PC-9 (cell line): ENCODE results near the gene NUCB2. TPM values are rescaled to one million over a fixed set of nuclear protein-coding genes. Genes with fewer than 3 reads are reported as not detected.

ENCODE experiments used
- BruUV-seq: library from RNA; stranded (reverse); fragments of 400-500 nt; replicated peaks from 2 replicates; lab custom pipeline; 2021; lab: Mats Ljungman, UMichigan
- CTCF ChIA-PET: fragments of 300-600 bp; sonication (Branson Sonifier 250); formaldehyde crosslinking; loops from one replicate; lab custom pipeline; 2022; ENCODE audit warnings: antibody characterized with exemption; lab: Charles Lee
- POLR2A ChIA-PET: fragments of 300-600 bp; sonication (Branson Sonifier 250); formaldehyde crosslinking; loops from one replicate; lab custom pipeline; 2022; ENCODE audit warnings: antibody characterized with exemption; ENCODE audit not compliant: unreplicated experiment; lab: Charles Lee
- DNase-seq, 2 experiments: peaks; one replicate each; pipeline versions ENCODE4 v3.0.0 to v3.0.0-alpha.2; 2015 to 2022; ENCODE audit warnings: mixed read lengths in 1 of 2
- H2AFZ ChIP-seq: fragments of 200-600 bp; sonication (generic); 2 replicates; pipeline ENCODE4 v1.8.1; 2017; ENCODE audit warnings: antibody characterized with exemption
- H3F3A ChIP-seq: fragments of 200-600 bp; sonication (generic); 2 replicates; pipeline ENCODE4 v1.8.1; 2017; ENCODE audit warnings: antibody characterized with exemption, mild to moderate bottlenecking, low read depth; ENCODE audit not compliant: insufficient read depth
- H3K27ac ChIP-seq: fragments of 200-600 bp; sonication (generic); 2 replicates; pipeline ENCODE4 v1.6.1; 2016; ENCODE audit warnings: mixed run types
- H3K27me3 ChIP-seq: fragments of 200-600 bp; sonication (generic); 2 replicates; pipeline ENCODE4 v1.6.1; 2016; ENCODE audit warnings: low read depth, mixed run types; ENCODE audit not compliant: insufficient read depth
- H3K36me3 ChIP-seq: fragments of 200-600 bp; sonication (generic); 2 replicates; pipeline ENCODE4 v1.6.1; 2016; ENCODE audit warnings: low read depth, mixed run types
- H3K4me1 ChIP-seq: fragments of 200-600 bp; sonication (generic); replicated peaks from 2 replicates; pipeline ENCODE4 v1.6.1; 2016; ENCODE audit warnings: mixed run types; ENCODE audit not compliant: insufficient read depth
- H3K4me2 ChIP-seq: fragments of 200-600 bp; sonication (generic); 2 replicates; pipeline ENCODE4 v1.6.1; 2017; ENCODE audit warnings: mixed run types
- H3K4me3 ChIP-seq: fragments of 200-600 bp; sonication (generic); 2 replicates; pipeline ENCODE4 v1.6.1; 2016; ENCODE audit warnings: mixed run types
- H3K79me2 ChIP-seq: fragments of 200-600 bp; sonication (generic); 2 replicates; pipeline ENCODE4 v1.6.1; 2017; ENCODE audit warnings: low read depth, mixed run types
- H3K9me2 ChIP-seq: fragments of 200-600 bp; sonication (generic); 2 replicates; pipeline ENCODE4 v1.8.1; 2017; ENCODE audit warnings: mild to moderate bottlenecking; ENCODE audit not compliant: insufficient read depth
- H3K9me3 ChIP-seq: fragments of 200-600 bp; sonication (generic); 2 replicates; pipeline ENCODE4 v1.8.1; 2016; ENCODE audit warnings: low read depth; ENCODE audit not compliant: insufficient read depth
- H4K20me1 ChIP-seq: fragments of 200-600 bp; sonication (generic); 2 replicates; pipeline ENCODE4 v1.8.1; 2017; ENCODE audit not compliant: insufficient read depth
- EZH2 ChIP-seq: fragments of 200-600 bp; sonication (generic); IDR thresholded peaks from 2 replicates; pipeline ENCODE4 v1.8.0; 2017; ENCODE audit warnings: antibody characterized with exemption, low read depth
- intact Hi-C: fragments of 100-400 bp; cut with micrococcal nuclease; formaldehyde crosslinking; loops from one replicate; pipeline ENCODE4 v1.10.0; 2022; ENCODE audit not compliant: unreplicated experiment
- total RNA-seq: library from RNA; stranded (reverse); gene quantifications from 2 replicates; pipeline ENCODE4 v1.2.3, GENCODE V29; 2021
- TF ChIP-seq, protein P1 (sequence below): fragments of 200-600 bp; sonication (generic); conservative IDR thresholded peaks from 2 replicates; pipeline ENCODE4 v1.6.1; 2017; ENCODE audit warnings: mixed run types, antibody characterized with exemption, mild to moderate bottlenecking, moderate library complexity

NUCB2 gene
- total RNA-seq, 1 experiment from 2014 or later, result 29.7 TPM

DNA sequence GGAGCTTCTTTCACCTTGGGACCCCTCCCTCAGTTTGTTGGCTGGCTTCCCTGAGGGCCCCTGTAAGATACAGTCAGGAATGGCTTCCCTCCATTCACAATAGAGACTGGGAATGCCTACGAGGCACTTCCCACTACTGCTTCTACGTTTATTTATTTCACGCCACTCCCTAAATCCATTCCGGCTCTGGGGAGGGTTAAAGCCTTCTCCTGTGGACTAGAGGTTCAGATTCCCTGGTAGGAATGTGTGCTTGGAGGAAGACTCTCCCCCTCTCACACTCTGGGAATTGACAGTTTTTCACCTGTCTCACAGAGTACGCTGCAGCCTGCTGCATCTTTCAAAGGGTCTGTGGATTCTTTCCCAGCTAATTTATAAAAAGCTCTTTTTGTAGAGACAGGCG lies 3.3 kb upstream of the NUCB2 start:
- Histone ChIP-seq H3K4me2 (no peak overlapping the region), H3K27ac (no peak overlapping the region), H3K79me2 (no peaks in the 10 kb centered on the region), H4K20me1 (no peaks in the 10 kb centered on the region), H3K9me3 (no peaks in the 10 kb centered on the region), H3K4me1 (0 out of 2 replicates have a peak, but pooled peaks cover 9% of the 10 kb centered on the region), H3K9me2 (no peaks in the 10 kb centered on the region), H3K27me3 (no peaks in the 10 kb centered on the region), H3K4me3 (no peak overlapping the region), H2AFZ (no peak overlapping the region), H3F3A (peaks cover 15% of the 10 kb centered on the region; the same call in 1 of the 2 replicates), H3K36me3 (no peaks in the 10 kb centered on the region)
- POLR2A ChIA-PET, result no interaction called here
- DNase-seq, result no peak
- CTCF ChIA-PET, result no interaction called here
- intact Hi-C loops, result no loop called here
- no peak for TF ChIP-seq EZH2
- TF ChIP-seq, protein P1, sequence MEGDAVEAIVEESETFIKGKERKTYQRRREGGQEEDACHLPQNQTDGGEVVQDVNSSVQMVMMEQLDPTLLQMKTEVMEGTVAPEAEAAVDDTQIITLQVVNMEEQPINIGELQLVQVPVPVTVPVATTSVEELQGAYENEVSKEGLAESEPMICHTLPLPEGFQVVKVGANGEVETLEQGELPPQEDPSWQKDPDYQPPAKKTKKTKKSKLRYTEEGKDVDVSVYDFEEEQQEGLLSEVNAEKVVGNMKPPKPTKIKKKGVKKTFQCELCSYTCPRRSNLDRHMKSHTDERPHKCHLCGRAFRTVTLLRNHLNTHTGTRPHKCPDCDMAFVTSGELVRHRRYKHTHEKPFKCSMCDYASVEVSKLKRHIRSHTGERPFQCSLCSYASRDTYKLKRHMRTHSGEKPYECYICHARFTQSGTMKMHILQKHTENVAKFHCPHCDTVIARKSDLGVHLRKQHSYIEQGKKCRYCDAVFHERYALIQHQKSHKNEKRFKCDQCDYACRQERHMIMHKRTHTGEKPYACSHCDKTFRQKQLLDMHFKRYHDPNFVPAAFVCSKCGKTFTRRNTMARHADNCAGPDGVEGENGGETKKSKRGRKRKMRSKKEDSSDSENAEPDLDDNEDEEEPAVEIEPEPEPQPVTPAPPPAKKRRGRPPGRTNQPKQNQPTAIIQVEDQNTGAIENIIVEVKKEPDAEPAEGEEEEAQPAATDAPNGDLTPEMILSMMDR, result no peak
- BruUV-seq, result no TSS peak

DNA sequence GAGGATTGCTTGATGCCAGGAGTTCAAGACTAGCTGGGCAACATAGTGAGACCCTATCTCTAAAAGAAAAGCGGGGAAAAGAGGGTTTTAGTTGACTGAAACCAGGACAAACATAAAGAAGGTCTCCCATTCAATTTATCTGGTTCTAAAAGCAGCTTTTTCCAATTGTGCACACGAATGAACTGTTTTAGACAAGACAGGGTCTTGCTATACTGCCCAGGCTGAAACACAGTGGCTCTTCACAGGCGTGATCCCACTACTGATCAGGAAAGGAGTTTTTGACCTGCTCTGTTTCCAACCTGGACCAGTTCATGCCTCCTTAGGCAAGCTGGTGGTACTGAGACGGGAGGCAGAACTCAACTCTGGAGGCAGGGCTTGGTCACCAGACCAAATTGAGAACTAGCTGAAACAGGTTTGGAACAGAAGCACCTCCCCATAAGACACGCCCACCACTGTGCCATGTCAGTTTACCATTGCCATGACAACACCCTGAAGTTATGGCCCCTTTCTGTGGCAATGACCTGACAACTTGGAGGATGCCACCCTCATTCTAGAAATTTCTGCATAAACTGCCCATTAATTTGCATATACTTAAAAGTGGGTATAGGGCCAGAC lies 2.8 kb upstream of the NUCB2 start:
- intact Hi-C loops, result no loop called here
- Histone ChIP-seq H3K36me3 (no peaks in the 10 kb centered on the region), H3K27ac (no peak overlapping the region), H3K4me3 (no peak overlapping the region), H3K79me2 (no peaks in the 10 kb centered on the region), H4K20me1 (no peaks in the 10 kb centered on the region), H3K9me3 (no peaks in the 10 kb centered on the region), H3K27me3 (no peaks in the 10 kb centered on the region), H3K4me2 (no peak overlapping the region), H3F3A (peaks cover 13% of the 10 kb centered on the region; the same call in 1 of the 2 replicates), H2AFZ (no peak overlapping the region), H3K4me1 (0 out of 2 replicates have a peak, but pooled peaks cover 9% of the 10 kb centered on the region), H3K9me2 (no peaks in the 10 kb centered on the region)
- no TSS peak for BruUV-seq
- TF ChIP-seq, protein P1, result no peak
- no peak for TF ChIP-seq EZH2
- CTCF ChIA-PET, result no interaction called here
- POLR2A ChIA-PET, result no interaction called here
- DNase-seq, result peak in 1 of 2 experiments; percentile 41

DNA sequence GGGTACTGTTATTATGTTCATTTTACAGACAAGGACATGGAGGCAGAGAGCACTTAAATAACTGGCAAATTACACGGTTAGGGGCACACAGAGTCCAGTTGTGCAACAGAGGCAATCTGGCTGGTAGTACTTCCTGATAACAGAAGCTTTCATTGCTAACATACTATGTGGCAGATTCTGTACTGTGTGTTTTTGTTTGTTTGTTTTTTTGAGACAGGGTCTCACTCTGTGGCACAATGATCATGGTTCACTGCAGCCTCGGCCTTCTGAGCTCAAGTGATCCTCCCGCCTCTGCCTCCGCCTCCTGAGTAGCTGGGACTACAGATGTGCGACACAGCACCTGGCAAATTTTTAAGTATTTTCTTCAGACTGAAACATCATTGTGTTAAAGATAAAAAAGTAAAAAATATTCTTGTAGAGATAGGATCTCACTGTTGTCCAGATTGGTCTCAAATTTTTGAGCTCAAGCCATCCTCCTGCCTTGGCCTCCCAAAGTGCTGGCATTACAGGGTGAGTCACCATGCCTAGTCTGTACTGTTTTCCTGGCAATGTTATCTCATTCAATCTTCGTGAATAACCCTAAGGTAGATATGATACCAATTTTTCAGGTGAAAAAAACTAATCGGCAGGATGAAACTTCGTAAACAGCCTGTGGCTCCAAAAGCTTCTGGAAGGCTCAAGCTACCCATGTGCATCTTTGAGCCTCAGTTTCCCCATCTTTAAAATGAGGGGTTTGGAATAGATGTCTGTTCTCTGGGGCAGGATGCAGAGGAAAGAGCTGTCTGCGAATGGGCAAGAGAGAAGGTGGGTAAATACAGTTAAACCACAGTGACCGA lies 921 bp upstream of the NUCB2 start:
- Histone ChIP-seq H3F3A (peaks cover 13% of the 10 kb centered on the region; the same call in 1 of the 2 replicates), H3K4me2 (peak overlapping the region; percentile 95), H3K27me3 (no peaks in the 10 kb centered on the region), H3K9me3 (no peaks in the 10 kb centered on the region), H2AFZ (peak overlapping the region; percentile 96), H3K4me3 (peak overlapping the region; percentile 79), H3K27ac (peak overlapping the region; percentile 47), H3K36me3 (no peaks in the 10 kb centered on the region), H3K79me2 (no peaks in the 10 kb centered on the region), H3K9me2 (no peaks in the 10 kb centered on the region; the same call in 1 of the 2 replicates), H4K20me1 (no peaks in the 10 kb centered on the region), H3K4me1 (0 out of 2 replicates have a peak, but pooled peaks cover 9% of the 10 kb centered on the region)
- BruUV-seq, result TSS peak; percentile 92
- TF ChIP-seq, protein P1, result no peak
- TF ChIP-seq EZH2, result no peak
- intact Hi-C loops, result no loop called here
- DNase-seq, result no peak
- CTCF ChIA-PET, result no interaction called here
- POLR2A ChIA-PET, result interaction anchor here (0.6 to 0.7 kb wide), 4 partner anchors 43 to 1424 kb away, joined by 3 to 8 read pairs (median 4); no protein-coding TSS in a partner anchor
